CD4-positive, alpha-beta T cell (primary cell): ENCODE data around the gene DYSF. TPM values are rescaled to one million over a fixed set of nuclear protein-coding genes. Genes with fewer than 3 reads are reported as not detected.

Experiments
- ATAC-seq: fragments of 200-7000 bp; cut with Tn5 transposase; one replicate; pipeline ENCODE4 v1.10.0; 2022; ENCODE audit warnings: mild to moderate bottlenecking; ENCODE audit not compliant: poor library complexity
- CTCF ChIA-PET: fragments of 350-600 bp; sonication (Branson Sonifier 250); formaldehyde crosslinking; loops from one replicate; lab custom pipeline; 2021; ENCODE audit warnings: antibody characterized with exemption, inconsistent platforms; lab: Charles Lee
- POLR2A ChIA-PET: fragments of 350-600 bp; sonication (Branson Sonifier 250); formaldehyde crosslinking; loops from one replicate; lab custom pipeline; 2021; ENCODE audit warnings: antibody characterized with exemption, inconsistent platforms; lab: Charles Lee
- DNase-seq, 14 experiments: peaks; one replicate each; pipeline ENCODE4 v3.0.0-alpha.2; 2013 to 2020; ENCODE audit warnings: mixed read lengths in 2 of 14
- H3K27ac ChIP-seq, 2 donors: one replicate each; pipeline versions ENCODE4 v1.5.1 to v1.7.0; 2013; ENCODE audit warnings: low read length in 2 of 2, low read depth in 1 of 2, mild to moderate bottlenecking in 1 of 2
- H3K27me3 ChIP-seq, 2 experiments: 1 replicate in 1 of 2; 2 replicates in 1 of 2; pipeline versions ENCODE4 v1.6.1 to v1.7.0; 2013; ENCODE audit warnings: low read length in 2 of 2, control low read depth in 1 of 2, mild to moderate bottlenecking in 1 of 2, moderate library complexity in 1 of 2; ENCODE audit not compliant: insufficient read depth in 2 of 2, control insufficient read depth in 1 of 2
- H3K36me3 ChIP-seq: one replicate; pipeline ENCODE4 v1.6.1; 2013; ENCODE audit warnings: low read length, control low read depth; ENCODE audit not compliant: insufficient read depth
- H3K4me1 ChIP-seq: one replicate; pipeline ENCODE4 v1.6.1; 2013; ENCODE audit warnings: low read length, control low read depth; ENCODE audit not compliant: insufficient read depth
- H3K4me3 ChIP-seq: one replicate; pipeline ENCODE4 v1.5.1; 2013; ENCODE audit warnings: mild to moderate bottlenecking, low read length, moderate library complexity
- H3K9me3 ChIP-seq, 2 experiments: 1 replicate in 1 of 2; 2 replicates in 1 of 2; pipeline versions ENCODE4 v1.6.1 to v1.7.0; 2013; ENCODE audit warnings: low read length in 2 of 2, mild to moderate bottlenecking in 2 of 2, control low read depth in 1 of 2, moderate library complexity in 1 of 2; ENCODE audit not compliant: control insufficient read depth in 1 of 2, insufficient read depth in 1 of 2
- H3K27ac Mint-ChIP-seq: one replicate; pipeline ENCODE4 v1.8.0; 2020; ENCODE audit warnings: mixed read lengths
- H3K27me3 Mint-ChIP-seq: one replicate; pipeline ENCODE4 v1.8.0; 2021; ENCODE audit warnings: mixed read lengths
- H3K36me3 Mint-ChIP-seq: one replicate; pipeline ENCODE4 v1.8.0; 2021; ENCODE audit warnings: low read depth, mixed read lengths
- H3K4me1 Mint-ChIP-seq: one replicate; pipeline ENCODE4 v1.8.0; 2021; ENCODE audit warnings: low read depth, mixed read lengths
- H3K4me3 Mint-ChIP-seq: one replicate; pipeline ENCODE4 v1.8.0; 2020; ENCODE audit warnings: mild to moderate bottlenecking, mixed read lengths
- H3K9me3 Mint-ChIP-seq: one replicate; pipeline ENCODE4 v1.8.0; 2020; ENCODE audit warnings: mixed read lengths
- intact Hi-C, 2 experiments: fragments of 100-400 bp; cut with DNase I in 1 of 2; cut with micrococcal nuclease in 1 of 2; formaldehyde crosslinking; loops; one replicate each; pipeline versions ENCODE4 v1.15.1 to v1.9.0; 2023 to 2025; cut with DNase I, micrococcal nuclease
- total RNA-seq, 174 experiments: library from RNA in 2 of 174; stranded (reverse) in 2 of 174; gene quantifications; one replicate each; pipeline ENCODE4 v1.2.3 and lab custom pipeline; 2021 to 2026
- TF ChIP-seq, protein P1 (sequence below): fragments of 200-600 bp; IDR thresholded peaks from one replicate; pipeline ENCODE4 v1.8.0; 2022; ENCODE audit warnings: antibody characterized with exemption, mild to moderate bottlenecking

The DYSF gene
- total RNA-seq, 2 experiments from 2014 or later, result 0.27 to 0.31 TPM

DNA sequence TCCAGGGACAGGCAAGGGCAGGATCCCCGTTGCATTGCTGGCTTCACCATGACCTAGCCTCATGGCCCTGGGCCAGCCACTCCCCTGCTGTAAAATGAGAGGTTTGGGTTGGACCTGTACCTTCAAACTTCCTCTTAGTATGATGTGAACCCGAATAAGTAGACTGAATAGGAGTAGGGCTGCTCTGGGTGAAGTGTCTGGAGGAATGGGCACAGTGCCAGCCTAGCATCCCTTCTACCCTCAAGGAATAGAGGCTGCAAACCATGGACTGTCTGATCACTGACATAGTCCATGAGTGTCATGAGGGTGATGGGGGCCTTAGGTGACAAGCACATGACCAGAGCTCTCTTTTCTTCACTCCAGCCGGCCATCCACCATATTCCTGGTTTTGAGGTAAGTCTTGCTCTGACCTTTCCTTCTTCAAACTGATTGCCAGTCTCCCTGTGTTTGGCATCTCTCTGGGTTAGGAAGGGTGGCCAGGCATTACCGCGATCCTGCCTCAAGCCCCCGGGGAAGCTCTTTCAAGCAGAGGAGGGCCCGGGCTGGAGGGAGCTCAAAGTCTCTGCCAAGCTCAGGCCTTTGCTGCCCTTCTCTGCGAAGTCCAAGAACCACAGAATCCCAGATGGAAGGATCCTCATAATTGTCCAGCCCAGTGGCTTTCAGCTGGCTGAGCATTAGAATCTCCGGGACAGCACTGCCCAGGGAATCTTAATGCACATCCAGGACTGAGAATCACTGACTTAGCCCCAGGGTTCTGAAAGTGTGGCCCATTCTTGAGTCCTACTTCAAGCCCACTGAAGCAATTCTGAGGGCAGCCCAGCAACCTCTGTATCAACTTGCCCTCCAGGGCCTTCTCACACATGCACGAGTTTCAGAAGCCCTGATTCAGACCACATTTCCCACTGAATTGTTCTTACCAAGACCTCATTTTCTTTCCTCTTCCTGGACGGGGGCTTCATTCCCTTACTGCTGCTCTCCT lies 148.1 kb downstream of the DYSF start:
- Mint-ChIP-seq H3K27me3 (peaks cover 30% of the 10 kb centered on the region), H3K27ac (no peak overlapping the region), H3K4me1 (no peaks in the 10 kb centered on the region), H3K4me3 (no peak overlapping the region), H3K9me3 (no peaks in the 10 kb centered on the region), H3K36me3 (no peaks in the 10 kb centered on the region)
- no peaks in the 10 kb centered on the region for H3K9me3 ChIP-seq
- no peak for DNase-seq
- no peak for ATAC-seq
- no peak overlapping the region for H3K27ac ChIP-seq
- ChIA-PET CTCF (no interaction called here), POLR2A (no interaction called here)
- peaks cover 11 to 12% of the 10 kb centered on the region in 2 experiments for H3K27me3 ChIP-seq
- no peak overlapping the region for H3K4me3 ChIP-seq
- intact Hi-C loops, result no loop called here
- TF ChIP-seq, protein P1, sequence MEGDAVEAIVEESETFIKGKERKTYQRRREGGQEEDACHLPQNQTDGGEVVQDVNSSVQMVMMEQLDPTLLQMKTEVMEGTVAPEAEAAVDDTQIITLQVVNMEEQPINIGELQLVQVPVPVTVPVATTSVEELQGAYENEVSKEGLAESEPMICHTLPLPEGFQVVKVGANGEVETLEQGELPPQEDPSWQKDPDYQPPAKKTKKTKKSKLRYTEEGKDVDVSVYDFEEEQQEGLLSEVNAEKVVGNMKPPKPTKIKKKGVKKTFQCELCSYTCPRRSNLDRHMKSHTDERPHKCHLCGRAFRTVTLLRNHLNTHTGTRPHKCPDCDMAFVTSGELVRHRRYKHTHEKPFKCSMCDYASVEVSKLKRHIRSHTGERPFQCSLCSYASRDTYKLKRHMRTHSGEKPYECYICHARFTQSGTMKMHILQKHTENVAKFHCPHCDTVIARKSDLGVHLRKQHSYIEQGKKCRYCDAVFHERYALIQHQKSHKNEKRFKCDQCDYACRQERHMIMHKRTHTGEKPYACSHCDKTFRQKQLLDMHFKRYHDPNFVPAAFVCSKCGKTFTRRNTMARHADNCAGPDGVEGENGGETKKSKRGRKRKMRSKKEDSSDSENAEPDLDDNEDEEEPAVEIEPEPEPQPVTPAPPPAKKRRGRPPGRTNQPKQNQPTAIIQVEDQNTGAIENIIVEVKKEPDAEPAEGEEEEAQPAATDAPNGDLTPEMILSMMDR, result no peak
- no peaks in the 10 kb centered on the region for H3K4me1 ChIP-seq
- H3K36me3 ChIP-seq, result no peaks in the 10 kb centered on the region

GRCh38 chr2:71602115-71602495 lies 148.7 kb downstream of the DYSF start:
- no peaks in the 10 kb centered on the region for H3K36me3 ChIP-seq
- no peak overlapping the region for H3K4me3 ChIP-seq
- H3K27me3 ChIP-seq, result peaks cover 11 to 12% of the 10 kb centered on the region in 2 experiments
- no peak for DNase-seq
- H3K27ac ChIP-seq, result no peak overlapping the region
- Mint-ChIP-seq H3K27me3 (peaks cover 30% of the 10 kb centered on the region), H3K9me3 (no peaks in the 10 kb centered on the region), H3K36me3 (no peaks in the 10 kb centered on the region), H3K4me1 (no peaks in the 10 kb centered on the region), H3K4me3 (no peak overlapping the region), H3K27ac (no peak overlapping the region)
- ChIA-PET POLR2A (no interaction called here), CTCF (no interaction called here)
- H3K4me1 ChIP-seq, result no peaks in the 10 kb centered on the region
- intact Hi-C loops, result no loop called here
- no peak for ATAC-seq
- no peaks in the 10 kb centered on the region for H3K9me3 ChIP-seq
- TF ChIP-seq, protein P1, result no peak

DNA sequence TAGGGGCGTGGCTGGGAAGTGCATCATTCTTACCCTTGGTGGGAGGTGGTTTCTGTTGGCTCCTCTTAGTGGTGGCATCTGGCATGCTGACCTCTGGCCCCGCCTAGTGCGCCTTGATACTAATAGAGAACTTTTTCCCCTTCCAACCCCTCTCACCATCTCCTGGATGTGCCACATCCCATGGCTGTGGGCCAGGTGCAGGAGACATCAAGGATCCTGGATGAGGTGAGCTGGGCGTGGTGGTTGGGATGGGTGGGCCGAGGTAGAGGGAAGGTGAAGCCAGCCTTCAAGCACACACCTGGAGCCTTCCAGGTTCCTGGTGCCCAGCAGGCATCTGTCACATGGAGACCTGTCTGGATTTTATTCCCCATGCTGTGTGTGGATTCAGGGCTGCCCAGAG lies 149.2 kb downstream of the DYSF start:
- ChIA-PET CTCF (no interaction called here), POLR2A (no interaction called here)
- no peak overlapping the region for H3K27ac Mint-ChIP-seq
- H3K4me1 Mint-ChIP-seq, result no peaks in the 10 kb centered on the region
- H3K4me3 Mint-ChIP-seq, result no peak overlapping the region
- peaks cover 30% of the 10 kb centered on the region for H3K27me3 Mint-ChIP-seq
- intact Hi-C loops, result no loop called here
- ATAC-seq (no peak), DNase-seq (no peak)
- H3K9me3 Mint-ChIP-seq, result no peaks in the 10 kb centered on the region
- H3K27ac ChIP-seq, result no peak overlapping the region
- H3K27me3 ChIP-seq, result peaks cover 11 to 12% of the 10 kb centered on the region in 2 experiments
- H3K9me3 ChIP-seq, result no peaks in the 10 kb centered on the region
- no peak overlapping the region for H3K4me3 ChIP-seq
- TF ChIP-seq, protein P1, result no peak
- H3K36me3 ChIP-seq, result no peaks in the 10 kb centered on the region
- H3K4me1 ChIP-seq, result no peaks in the 10 kb centered on the region
- H3K36me3 Mint-ChIP-seq, result no peaks in the 10 kb centered on the region
